B cell (primary cell): ENCODE data around the gene CCDC152. TPM values are rescaled to one million over a fixed set of nuclear protein-coding genes. Genes with fewer than 3 reads are reported as not detected.

Source experiments
- ATAC-seq: fragments of 200-7000 bp; cut with Tn5 transposase; one replicate; pipeline ENCODE4 v1.10.0; 2021; ENCODE audit warnings: low read depth, mild to moderate bottlenecking, moderate number of reproducible peaks, moderate library complexity
- CTCF ChIA-PET: fragments of 350-600 bp; sonication (Branson Sonifier 250); formaldehyde crosslinking; loops from one replicate; lab custom pipeline; 2021; ENCODE audit warnings: antibody characterized with exemption, inconsistent platforms; lab: Charles Lee
- POLR2A ChIA-PET: fragments of 350-600 bp; sonication (Branson Sonifier 250); formaldehyde crosslinking; loops from one replicate; lab custom pipeline; 2021; ENCODE audit warnings: antibody characterized with exemption; lab: Charles Lee
- DNase-seq: peaks from one replicate; pipeline ENCODE4 v3.0.0; 2013
- H2AFZ ChIP-seq: 2 replicates; pipeline ENCODE4 v1.6.1; 2012; ENCODE audit warnings: mild to moderate bottlenecking, low read depth, low read length; ENCODE audit not compliant: insufficient read depth, poor library complexity, severe bottlenecking
- H3K27ac ChIP-seq, 2 donors: 1 replicate in 1 of 2; 2 replicates in 1 of 2; pipeline ENCODE4 v1.5.1; 2012 to 2013; ENCODE audit warnings: low read length in 2 of 2, mild to moderate bottlenecking in 2 of 2, moderate library complexity in 1 of 2
- H3K27me3 ChIP-seq, 4 experiments: fragments of 200-600 bp in 1 of 4; sonication (generic) in 1 of 4; replicated peaks in 1 of 4; 1 replicate in 2 of 4; 2 replicates in 2 of 4; pipeline versions ENCODE4 v1.6.1 to v1.7.0; 2013 to 2016; ENCODE audit warnings: low read length in 3 of 4, mild to moderate bottlenecking in 2 of 4, mixed read lengths in 1 of 4, moderate library complexity in 1 of 4; ENCODE audit not compliant: insufficient read depth in 4 of 4, control insufficient read depth in 3 of 4; ENCODE audit errors: control extremely low read depth in 1 of 4
- H3K36me3 ChIP-seq, 2 experiments: replicated peaks in 1 of 2; 1 replicate in 1 of 2; 2 replicates in 1 of 2; pipeline versions ENCODE4 v1.6.1 to v1.7.1; 2013; ENCODE audit warnings: low read length in 1 of 2; ENCODE audit not compliant: insufficient read depth in 2 of 2, control insufficient read depth in 1 of 2; ENCODE audit errors: control extremely low read depth in 1 of 2, extremely low read depth in 1 of 2
- H3K4me1 ChIP-seq, 2 donors: fragments of 200-600 bp in 1 of 2; sonication (generic) in 1 of 2; 1 replicate in 1 of 2; 2 replicates in 1 of 2; pipeline versions ENCODE4 v1.5.1 to v1.6.1; 2013 to 2017; ENCODE audit warnings: low read length in 2 of 2; ENCODE audit not compliant: control insufficient read depth in 2 of 2, insufficient read depth in 2 of 2
- H3K4me2 ChIP-seq: replicated peaks from 2 replicates; pipeline ENCODE3; 2012; ENCODE audit warnings: mild to moderate bottlenecking, low read depth, low read length; ENCODE audit not compliant: poor library complexity, severe bottlenecking
- H3K4me3 ChIP-seq, 5 experiments: fragments of 200-600 bp in 1 of 5; sonication (generic) in 1 of 5; 1 replicate in 3 of 5; 2 replicates in 2 of 5; pipeline versions ENCODE4 v1.5.1 to v1.7.0; 2011 to 2016; ENCODE audit warnings: low read length in 4 of 5, mild to moderate bottlenecking in 4 of 5, low read depth in 2 of 5, control low read depth in 1 of 5, moderate library complexity in 1 of 5; ENCODE audit not compliant: insufficient read depth in 1 of 5; ENCODE audit errors: control extremely low read depth in 1 of 5, extremely low read depth in 1 of 5
- H3K79me2 ChIP-seq: fragments of 200-600 bp; sonication (generic); one replicate; pipeline ENCODE4 v1.6.0; 2016; ENCODE audit warnings: low read length; ENCODE audit not compliant: control insufficient read depth, insufficient read depth
- H3K9ac ChIP-seq: fragments of 200-600 bp; sonication (generic); 2 replicates; pipeline ENCODE4 v1.6.1; 2017; ENCODE audit warnings: mild to moderate bottlenecking, low read length, moderate library complexity
- H3K9me3 ChIP-seq, 3 donors: one replicate each; pipeline versions ENCODE4 v1.6.1 to v1.7.1; 2013; ENCODE audit warnings: low read length in 2 of 3; ENCODE audit not compliant: control insufficient read depth in 2 of 3, insufficient read depth in 1 of 3; ENCODE audit errors: control extremely low read depth in 1 of 3
- H4K20me1 ChIP-seq: 2 replicates; pipeline ENCODE4 v1.6.0; 2012; ENCODE audit warnings: mild to moderate bottlenecking, low read length; ENCODE audit not compliant: insufficient read depth, control insufficient read depth, poor library complexity, severe bottlenecking
- H3K27ac Mint-ChIP-seq: one replicate; pipeline ENCODE4 v1.8.0; 2021; ENCODE audit warnings: mixed read lengths
- H3K27me3 Mint-ChIP-seq: one replicate; pipeline ENCODE4 v1.8.0; 2021; ENCODE audit warnings: mixed read lengths
- H3K4me1 Mint-ChIP-seq: one replicate; pipeline ENCODE4 v1.8.0; 2021; ENCODE audit warnings: mixed read lengths
- H3K4me3 Mint-ChIP-seq: one replicate; pipeline ENCODE4 v1.8.0; 2021; ENCODE audit warnings: mixed read lengths
- H3K9me3 Mint-ChIP-seq: one replicate; pipeline ENCODE4 v1.8.0; 2022; ENCODE audit warnings: mixed read lengths; ENCODE audit not compliant: insufficient read depth
- CTCF ChIP-seq: fragments of 200-600 bp; IDR thresholded peaks from one replicate; pipeline ENCODE4 v1.8.0; 2022; ENCODE audit warnings: antibody characterized with exemption, mild to moderate bottlenecking
- EZH2 ChIP-seq: IDR thresholded peaks from 2 replicates; pipeline ENCODE4 v1.6.1; 2012; ENCODE audit warnings: borderline replicate concordance, low read depth, mild to moderate bottlenecking, moderate library complexity, low read length; ENCODE audit not compliant: insufficient read depth, poor library complexity, severe bottlenecking
- WGBS: methylation state at CpG from one replicate; pipeline ENCODE4 v1.1.5; 2013; ENCODE audit warnings: missing lambda C conversion rate; ENCODE audit not compliant: insufficient coverage; 5-methylcytosine and 5-hydroxymethylcytosine counted together
- intact Hi-C: fragments of 100-400 bp; cut with micrococcal nuclease; formaldehyde crosslinking; loops from one replicate; pipeline ENCODE4 v1.10.0; 2022
- polyA plus RNA-seq: library from polyadenylated mRNA; depleted of rRNA; stranded (reverse); fragments of >200 nt; gene quantifications from 2 replicates; pipeline ENCODE4 v1.2.3, GENCODE V29; 2012
- total RNA-seq, 2 donors: library from RNA; stranded (reverse); fragments of 120-200 nt in 1 of 2; gene quantifications; 1 replicate in 1 of 2; 2 replicates in 1 of 2; pipeline versions ENCODE4 v1.2.3 to v1.2.4, GENCODE V29; 2013 to 2022

The CCDC152 gene
- total and polyA plus RNA-seq, 2 donors (not counting 1 experiment from before 2014, with no cell fraction given), result 1.0 to 4.8 TPM

- no peak overlapping the region for H3K4me3 Mint-ChIP-seq
- H3K79me2 ChIP-seq, result no peaks in the 10 kb centered on the region
- no peaks in the 10 kb centered on the region for H3K9me3 Mint-ChIP-seq
- H3K27me3 ChIP-seq, result peaks cover 0 to 4% (median 0%) of the 10 kb centered on the region in 4 experiments
- TF ChIP-seq CTCF (no peak), EZH2 (no peak)
- H3K9me3 ChIP-seq, result no peaks in the 10 kb centered on the region
- no peak overlapping the region for H3K27ac ChIP-seq
- H3K36me3 ChIP-seq, result no peaks in the 10 kb centered on the region
- no peaks in the 10 kb centered on the region for H4K20me1 ChIP-seq
- no peaks in the 10 kb centered on the region for H3K4me1 Mint-ChIP-seq
- H2AFZ ChIP-seq, result no peak overlapping the region
- intact Hi-C loops, result no loop called here
- H3K4me2 ChIP-seq, result no peak overlapping the region
- ATAC-seq, result no peak
- CTCF ChIA-PET, result interaction anchor here (0.6 kb wide), 1 partner anchor 78 kb away, joined by 3 read pairs; no protein-coding TSS in a partner anchor
- no peak overlapping the region for H3K9ac ChIP-seq
- H3K4me3 ChIP-seq, result no peak overlapping the region
- H3K27me3 Mint-ChIP-seq, result peaks cover 4% of the 10 kb centered on the region
- POLR2A ChIA-PET, result no interaction called here
- no CpG with 5 or more reads among the region's 2 CpGs for WGBS
- no peak overlapping the region for H3K27ac Mint-ChIP-seq
- no peaks in the 10 kb centered on the region for H3K4me1 ChIP-seq
- DNase-seq, result no peak
Measured at GRCh38 chr5:42826757-42827515, 70.3 kb downstream of the CCDC152 start.

GRCh38 chr5:42828671-42829070, 72.1 kb downstream of the CCDC152 start:
- Histone ChIP-seq H3K36me3 (no peaks in the 10 kb centered on the region), H3K4me2 (no peak overlapping the region), H3K9me3 (no peaks in the 10 kb centered on the region), H2AFZ (no peak overlapping the region), H4K20me1 (no peaks in the 10 kb centered on the region), H3K4me1 (no peaks in the 10 kb centered on the region), H3K27me3 (peaks cover 0 to 4% (median 0%) of the 10 kb centered on the region in 4 experiments), H3K79me2 (no peaks in the 10 kb centered on the region), H3K27ac (no peak overlapping the region), H3K4me3 (no peak overlapping the region), H3K9ac (no peak overlapping the region)
- WGBS, result 93% methylated on average over 2 of the region's 2 CpGs
- ChIA-PET CTCF (no interaction called here), POLR2A (no interaction called here)
- Mint-ChIP-seq H3K27me3 (peaks cover 5% of the 10 kb centered on the region), H3K4me3 (no peak overlapping the region), H3K4me1 (no peaks in the 10 kb centered on the region), H3K27ac (no peak overlapping the region), H3K9me3 (no peaks in the 10 kb centered on the region)
- no peak for DNase-seq
- TF ChIP-seq EZH2 (no peak), CTCF (no peak)
- ATAC-seq, result no peak
- intact Hi-C loops, result no loop called here
